ENCODE results near the gene B3GALT5.

Gene B3GALT5

GRCh38 chr21:39648879-39649278 is 36.1 kb downstream of the B3GALT5 start:
- no peak for DNase-seq

GRCh38 chr21:39649526-39649925 is 36.8 kb downstream of the B3GALT5 start:
- no peak for DNase-seq

GRCh38 chr21:39650306-39650705 is 37.6 kb downstream of the B3GALT5 start:
- no peak for DNase-seq

- no peak for DNase-seq
Measured at GRCh38 chr21:39650801-39651200, 38.1 kb downstream of the B3GALT5 start.

GRCh38 chr21:39651206-39651605 is 38.5 kb downstream of the B3GALT5 start:
- DNase-seq: no peak

GRCh38 chr21:39654951-39655350 is 42.2 kb downstream of the B3GALT5 start:
- DNase-seq: no peak

GRCh38 chr21:39655589-39655988 is 42.8 kb downstream of the B3GALT5 start:
- no peak for DNase-seq

- DNase-seq: no peak
Measured at GRCh38 chr21:39656209-39656608, 43.5 kb downstream of the B3GALT5 start.

GRCh38 chr21:39657091-39657689 is 44.5 kb downstream of the B3GALT5 start:
- no peak for DNase-seq

- no peak for DNase-seq
Measured at GRCh38 chr21:39658066-39658465, 45.3 kb downstream of the B3GALT5 start.

- DNase-seq: no peak
Measured at GRCh38 chr21:39659070-39659815, 46.5 kb downstream of the B3GALT5 start.

GRCh38 chr21:39660191-39660980 is 47.6 kb downstream of the B3GALT5 start:
- no peak for DNase-seq

GRCh38 chr21:39661121-39661520 is 48.4 kb downstream of the B3GALT5 start:
- no peak for DNase-seq

GRCh38 chr21:39661740-39662139 is 49.0 kb downstream of the B3GALT5 start:
- no peak for DNase-seq

- DNase-seq: no peak
Measured at GRCh38 chr21:39662411-39662953, 49.7 kb downstream of the B3GALT5 start.

GRCh38 chr21:39663066-39663465 is 50.3 kb downstream of the B3GALT5 start:
- DNase-seq: no peak

GRCh38 chr21:39663742-39664492 is 51.2 kb downstream of the B3GALT5 start:
- no peak for DNase-seq

GRCh38 chr21:39664586-39664985 is 51.8 kb downstream of the B3GALT5 start:
- DNase-seq: no peak

GRCh38 chr21:39666026-39666425 is 53.3 kb downstream of the B3GALT5 start:
- no peak for DNase-seq

GRCh38 chr21:39666681-39667315 is 54.1 kb downstream of the B3GALT5 start:
- no peak for DNase-seq

GRCh38 chr21:39667353-39667891 is 54.7 kb downstream of the B3GALT5 start:
- no peak for DNase-seq

GRCh38 chr21:39668369-39668768 is 55.6 kb downstream of the B3GALT5 start:
- DNase-seq: no peak

Measured in bone marrow (tissue), 2 donors.